Thymus (tissue), 11 donors: ENCODE data around the gene PRSS1. TPM values are rescaled to one million over a fixed set of nuclear protein-coding genes. Genes with fewer than 3 reads are reported as not detected.

Experiments
- DNase-seq, 9 donors: peaks; one replicate each; pipeline ENCODE4 v3.0.0-alpha.2; 2013; ENCODE audit warnings: low spot score in 9 of 9, low read depth in 6 of 9, missing footprints in 1 of 9
- H3K27ac ChIP-seq, 2 donors: one replicate each; pipeline ENCODE4 v1.5.1; 2013; ENCODE audit warnings: control low read depth in 1 of 2, low read depth in 1 of 2, low read length in 1 of 2, mild to moderate bottlenecking in 1 of 2, moderate library complexity in 1 of 2
- H3K27me3 ChIP-seq, 2 donors: one replicate each; pipeline ENCODE4 v1.5.1; 2013; ENCODE audit warnings: low read length in 1 of 2; ENCODE audit not compliant: control insufficient read depth in 2 of 2, insufficient read depth in 1 of 2
- H3K36me3 ChIP-seq, 2 donors: one replicate each; pipeline ENCODE4 v1.5.1; 2013; ENCODE audit warnings: low read length in 1 of 2, mild to moderate bottlenecking in 1 of 2, moderate library complexity in 1 of 2; ENCODE audit not compliant: control insufficient read depth in 2 of 2, insufficient read depth in 2 of 2
- H3K4me1 ChIP-seq, 2 donors: one replicate each; pipeline ENCODE4 v1.5.1; 2013; ENCODE audit warnings: low read length in 2 of 2; ENCODE audit not compliant: control insufficient read depth in 2 of 2, insufficient read depth in 2 of 2
- H3K4me3 ChIP-seq, 2 donors: one replicate each; pipeline ENCODE4 v1.5.1; 2013; ENCODE audit warnings: low read length in 2 of 2, control low read depth in 1 of 2, mild to moderate bottlenecking in 1 of 2
- H3K9me3 ChIP-seq, 2 donors: one replicate each; pipeline ENCODE4 v1.5.1; 2013; ENCODE audit warnings: low read length in 1 of 2, mild to moderate bottlenecking in 1 of 2; ENCODE audit not compliant: control insufficient read depth in 2 of 2, insufficient read depth in 1 of 2
- WGBS: extraction: QIAGEN DNeasy Blood & Tissue Kit; methylation state at CpG from one replicate; pipeline ENCODE4 v1.1.7; 2013; 5-methylcytosine and 5-hydroxymethylcytosine counted together
- polyA plus RNA-seq: library from polyadenylated mRNA; stranded (reverse); fragments of 200-250 nt; gene quantifications from one replicate; pipeline ENCODE4 v1.2.3, GENCODE V29; 2013
- total RNA-seq: library from RNA; stranded (reverse); fragments of 120-200 nt; gene quantifications from one replicate; pipeline ENCODE4 v1.2.4, GENCODE V29; 2013
- donor health status: healthy.

Gene PRSS1
- total and polyA plus RNA-seq, 2 donors, result 0.76 to 4.5 TPM

DNA sequence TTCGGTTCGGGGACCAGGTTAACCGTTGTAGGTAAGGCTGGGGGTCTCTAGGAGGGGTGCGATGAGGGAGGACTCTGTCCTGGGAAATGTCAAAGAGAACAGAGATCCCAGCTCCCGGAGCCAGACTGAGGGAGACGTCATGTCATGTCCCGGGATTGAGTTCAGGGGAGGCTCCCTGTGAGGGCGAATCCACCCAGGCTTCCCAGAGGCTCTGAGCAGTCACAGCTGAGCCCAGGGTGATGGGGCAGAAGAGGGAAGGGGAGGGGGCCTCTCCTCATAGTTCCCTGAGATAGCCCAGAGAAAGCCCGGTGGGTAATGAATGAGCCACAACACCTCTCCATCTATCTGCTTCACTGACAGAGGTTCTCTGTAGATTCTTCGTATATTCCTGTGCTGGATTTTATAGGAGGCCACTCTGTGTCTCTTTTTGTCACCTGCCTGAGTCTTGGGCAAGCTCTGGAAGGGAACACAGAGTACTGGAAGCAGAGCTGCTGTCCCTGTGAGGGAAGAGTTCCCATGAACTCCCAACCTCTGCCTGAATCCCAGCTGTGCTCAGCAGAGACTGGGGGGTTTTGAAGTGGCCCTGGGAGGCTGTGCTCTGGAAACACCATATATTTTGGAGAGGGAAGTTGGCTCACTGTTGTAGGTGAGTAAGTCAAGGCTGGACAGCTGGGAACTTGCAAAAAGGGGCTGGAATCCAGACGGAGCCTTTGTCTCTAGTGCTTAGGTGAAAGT, 37.9 kb downstream of the PRSS1 start:
- Histone ChIP-seq H3K27me3 (no peaks in the 10 kb centered on the region), H3K4me3 (peak overlapping the region; percentile 66 to 77), H3K9me3 (no peaks in the 10 kb centered on the region), H3K4me1 (peaks cover 0 to 29% of the 10 kb centered on the region in 2 donors), H3K27ac (peak overlapping the region; percentile 98 to 100), H3K36me3 (peaks cover 43 to 46% of the 10 kb centered on the region in 2 donors)
- WGBS, result 18% methylated on average over 11 of the region's 11 CpGs
- DNase-seq, result peak in 4 of 9 donors; percentile 8 to 46 (median 12)

DNA sequence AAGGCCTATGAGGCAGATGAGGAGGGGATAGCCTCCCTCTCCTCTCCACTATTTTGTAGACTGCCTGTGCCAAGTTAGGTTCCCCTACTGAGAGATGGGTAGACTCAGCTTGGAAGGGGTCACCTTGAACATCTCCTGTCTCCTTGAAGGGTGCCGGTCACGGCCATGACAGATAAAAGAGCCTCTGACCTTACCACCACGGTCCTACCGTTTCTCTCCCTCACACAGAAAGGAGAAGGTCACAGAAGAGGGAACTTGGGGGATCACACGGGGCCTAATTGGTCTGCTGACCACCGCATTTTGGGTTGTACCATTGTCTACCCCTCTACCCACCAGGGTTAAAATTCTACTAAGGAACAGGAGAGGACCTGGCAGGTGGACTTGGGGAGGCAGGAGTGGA, 38.5 kb downstream of the PRSS1 start:
- H3K36me3 ChIP-seq, result peaks cover 49 to 52% of the 10 kb centered on the region in 2 donors
- no peaks in the 10 kb centered on the region for H3K27me3 ChIP-seq
- H3K9me3 ChIP-seq, result no peaks in the 10 kb centered on the region
- peak in 3 of 9 donors; percentile 8 to 14 (median 9) for DNase-seq
- 18% methylated on average over 6 of the region's 6 CpGs for WGBS
- H3K4me1 ChIP-seq, result peaks cover 0 to 34% of the 10 kb centered on the region in 2 donors
- peak overlapping the region; percentile 98 to 100 for H3K27ac ChIP-seq
- peak overlapping the region; percentile 66 to 77 for H3K4me3 ChIP-seq

DNA sequence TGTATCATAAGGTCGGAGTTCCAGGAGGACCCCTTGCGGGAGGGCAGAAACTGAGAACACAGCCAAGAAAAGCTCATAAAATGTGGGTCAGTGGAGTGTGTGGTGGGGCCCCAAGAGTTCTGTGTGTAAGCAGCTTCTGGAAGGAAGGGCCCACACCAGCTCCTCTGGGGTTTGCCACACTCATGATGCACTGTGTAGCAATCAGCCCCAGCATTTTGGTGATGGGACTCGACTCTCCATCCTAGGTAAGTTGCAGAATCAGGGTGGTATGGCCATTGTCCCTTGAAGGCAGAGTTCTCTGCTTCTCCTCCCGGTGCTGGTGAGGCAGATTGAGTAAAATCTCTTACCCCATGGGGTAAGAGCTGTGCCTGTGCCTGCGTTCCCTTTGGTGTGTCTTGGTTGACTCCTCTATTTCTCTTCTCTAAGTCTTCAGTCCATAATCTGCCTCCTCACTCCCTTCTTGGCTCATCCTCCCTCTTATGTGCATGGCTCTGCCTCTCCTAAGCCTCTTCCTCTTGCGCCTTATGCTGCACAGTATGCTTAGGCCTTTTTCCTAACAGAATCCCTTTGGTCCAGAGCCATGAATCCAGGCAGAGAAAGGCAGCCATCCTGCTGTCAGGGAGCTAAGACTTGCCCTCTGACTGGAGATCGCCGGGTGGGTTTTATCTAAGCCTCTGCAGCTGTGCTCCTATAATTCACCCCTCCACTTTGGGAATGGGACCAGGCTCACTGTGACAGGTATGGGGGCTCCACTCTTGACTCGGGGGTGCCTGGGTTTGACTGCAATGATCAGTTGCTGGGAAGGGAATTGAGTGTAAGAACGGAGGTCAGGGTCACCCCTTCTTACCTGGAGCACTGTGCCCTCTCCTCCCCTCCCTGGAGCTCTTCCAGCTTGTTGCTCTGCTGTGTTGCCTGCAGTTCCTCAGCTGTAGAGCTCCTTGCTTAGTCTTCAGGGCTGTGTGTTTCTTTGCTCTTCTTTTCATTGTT, 39.3 kb downstream of the PRSS1 start:
- WGBS, result 20% methylated on average over 10 of the region's 10 CpGs
- H3K4me1 ChIP-seq, result peaks cover 0 to 36% of the 10 kb centered on the region in 2 donors
- no peaks in the 10 kb centered on the region for H3K9me3 ChIP-seq
- DNase-seq, result peak in 6 of 9 donors; percentile 14 to 65 (median 31)
- H3K36me3 ChIP-seq, result peaks cover 57 to 59% of the 10 kb centered on the region in 2 donors
- H3K27ac ChIP-seq, result peak overlapping the region; percentile 98 to 100
- H3K27me3 ChIP-seq, result no peaks in the 10 kb centered on the region
- peak overlapping the region; percentile 66 to 77 for H3K4me3 ChIP-seq

DNA sequence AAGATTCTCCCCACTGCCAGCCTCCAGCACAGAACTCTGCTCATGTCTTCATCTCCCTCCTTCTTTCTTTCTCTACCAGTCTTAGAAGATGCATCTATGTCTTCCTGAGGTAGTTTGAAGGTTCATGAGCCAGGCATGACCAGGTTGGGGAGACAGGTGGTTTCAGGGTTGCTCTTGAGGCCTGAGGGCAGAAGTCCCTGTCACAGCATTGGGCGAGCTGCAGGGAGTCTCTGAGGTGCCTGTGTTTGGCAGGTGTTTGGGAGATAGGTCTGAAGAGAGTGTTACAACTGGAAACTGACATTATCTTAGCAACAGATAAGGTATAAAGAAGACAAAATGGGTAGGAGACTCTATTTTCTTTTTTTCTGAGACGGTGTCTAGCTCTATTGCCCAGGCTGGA, 40.2 kb downstream of the PRSS1 start:
- H3K4me3 ChIP-seq, result peak overlapping the region; percentile 66 to 77
- DNase-seq, result peak in 6 of 9 donors; percentile 22 to 68 (median 26)
- peaks cover 59 to 66% of the 10 kb centered on the region in 2 donors for H3K36me3 ChIP-seq
- whole genome bisulfite sequencing, result 21% methylated on average over 2 of the region's 2 CpGs
- no peaks in the 10 kb centered on the region for H3K9me3 ChIP-seq
- peak overlapping the region; percentile 98 to 100 for H3K27ac ChIP-seq
- H3K27me3 ChIP-seq, result no peaks in the 10 kb centered on the region
- H3K4me1 ChIP-seq, result peaks cover 6 to 40% of the 10 kb centered on the region in 2 donors

DNA sequence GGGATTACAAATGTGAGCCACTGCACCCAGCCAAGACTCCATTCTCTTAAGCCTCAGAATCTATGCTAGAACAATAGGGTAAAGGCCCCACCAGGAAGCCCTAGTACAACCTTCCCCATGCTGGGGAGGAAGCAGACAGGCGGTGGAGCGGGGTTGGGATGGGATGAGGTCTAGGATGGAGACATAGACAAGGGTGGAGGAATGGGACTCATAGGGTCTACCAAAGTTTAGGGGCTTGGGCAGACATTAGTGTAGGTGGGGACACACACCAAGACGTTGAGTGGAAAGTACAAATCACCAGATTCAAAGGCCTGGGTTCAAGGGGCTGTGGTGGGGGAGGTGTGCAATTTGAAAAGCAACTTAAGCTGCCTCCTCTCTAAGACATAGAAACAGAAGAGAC, 40.8 kb downstream of the PRSS1 start:
- WGBS, result 13% methylated on average over 3 of the region's 3 CpGs
- DNase-seq, result peak in 6 of 9 donors; percentile 26 to 75 (median 40)
- peaks cover 59 to 68% of the 10 kb centered on the region in 2 donors for H3K36me3 ChIP-seq
- peak overlapping the region; percentile 98 to 100 for H3K27ac ChIP-seq
- H3K4me1 ChIP-seq, result peaks cover 9 to 42% of the 10 kb centered on the region in 2 donors
- H3K27me3 ChIP-seq, result no peaks in the 10 kb centered on the region
- H3K9me3 ChIP-seq, result no peaks in the 10 kb centered on the region
- H3K4me3 ChIP-seq, result peak overlapping the region; percentile 66 to 77

DNA sequence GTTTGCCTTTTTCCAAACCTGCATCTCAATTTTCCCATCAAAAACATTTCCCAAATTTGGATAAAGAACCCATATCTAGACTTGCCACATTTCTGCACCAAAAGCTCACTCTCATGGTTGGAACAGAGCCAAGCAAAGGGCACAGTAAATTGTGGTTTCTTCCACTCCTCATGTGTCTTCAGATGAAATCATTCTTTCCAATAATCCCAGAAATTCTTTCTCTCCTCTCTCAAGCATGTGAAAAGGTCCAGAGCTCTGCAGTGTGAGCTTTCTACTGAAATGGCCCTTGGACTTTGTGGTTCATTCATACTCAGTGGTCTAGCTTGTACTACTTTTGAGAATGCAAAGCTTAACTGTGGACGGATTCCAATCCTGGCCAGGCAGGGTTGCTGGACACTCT, 41.3 kb downstream of the PRSS1 start:
- 27% methylated on average over 1 of the region's 1 CpG for WGBS
- Histone ChIP-seq H3K4me3 (peak overlapping the region; percentile 66 to 77), H3K27ac (peak overlapping the region; percentile 98 to 100), H3K4me1 (peaks cover 9 to 47% of the 10 kb centered on the region in 2 donors), H3K9me3 (no peaks in the 10 kb centered on the region), H3K27me3 (no peaks in the 10 kb centered on the region), H3K36me3 (peaks cover 59 to 68% of the 10 kb centered on the region in 2 donors)
- peak in 3 of 9 donors; percentile 13 to 50 (median 13) for DNase-seq

DNA sequence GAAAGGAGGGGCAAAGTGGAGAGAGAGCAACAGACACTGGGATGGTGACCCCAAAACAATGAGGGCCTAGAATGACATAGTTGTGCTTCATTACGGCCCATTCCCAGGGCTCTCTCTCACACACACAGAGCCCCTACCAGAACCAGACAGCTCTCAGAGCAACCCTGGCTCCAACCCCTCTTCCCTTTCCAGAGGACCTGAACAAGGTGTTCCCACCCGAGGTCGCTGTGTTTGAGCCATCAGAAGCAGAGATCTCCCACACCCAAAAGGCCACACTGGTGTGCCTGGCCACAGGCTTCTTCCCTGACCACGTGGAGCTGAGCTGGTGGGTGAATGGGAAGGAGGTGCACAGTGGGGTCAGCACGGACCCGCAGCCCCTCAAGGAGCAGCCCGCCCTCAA, 42.2 kb downstream of the PRSS1 start:
- DNase-seq, result peak in 4 of 9 donors; percentile 15 to 59 (median 24)
- Histone ChIP-seq H3K4me3 (peak overlapping the region; percentile 66 to 77), H3K4me1 (peaks cover 9 to 50% of the 10 kb centered on the region in 2 donors), H3K27ac (peak overlapping the region; percentile 87 to 100), H3K36me3 (peaks cover 59 to 68% of the 10 kb centered on the region in 2 donors), H3K27me3 (peaks cover 0 to 4% of the 10 kb centered on the region in 2 donors), H3K9me3 (no peaks in the 10 kb centered on the region)
- WGBS, result 52% methylated on average over 7 of the region's 7 CpGs

DNA sequence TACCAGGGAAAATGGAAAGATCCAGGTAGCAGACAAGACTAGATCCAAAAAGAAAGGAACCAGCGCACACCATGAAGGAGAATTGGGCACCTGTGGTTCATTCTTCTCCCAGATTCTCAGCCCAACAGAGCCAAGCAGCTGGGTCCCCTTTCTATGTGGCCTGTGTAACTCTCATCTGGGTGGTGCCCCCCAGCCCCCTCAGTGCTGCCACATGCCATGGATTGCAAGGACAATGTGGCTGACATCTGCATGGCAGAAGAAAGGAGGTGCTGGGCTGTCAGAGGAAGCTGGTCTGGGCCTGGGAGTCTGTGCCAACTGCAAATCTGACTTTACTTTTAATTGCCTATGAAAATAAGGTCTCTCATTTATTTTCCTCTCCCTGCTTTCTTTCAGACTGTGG, 42.9 kb downstream of the PRSS1 start:
- Histone ChIP-seq H3K27me3 (peaks cover 0 to 11% of the 10 kb centered on the region in 2 donors), H3K36me3 (peaks cover 64 to 68% of the 10 kb centered on the region in 2 donors), H3K9me3 (peaks cover 0 to 2% of the 10 kb centered on the region in 2 donors), H3K4me3 (peak overlapping the region; percentile 66 to 77), H3K4me1 (peaks cover 9 to 52% of the 10 kb centered on the region in 2 donors), H3K27ac (peak overlapping the region; percentile 89 to 100)
- peak in 4 of 9 donors; percentile 15 to 57 (median 21) for DNase-seq
- WGBS, result 68% methylated on average over 1 of the region's 1 CpG
